Activated T-cell treated with anti-CD3 and anti-CD28 coated beads, Interleukin-2, amount 50 U/mL, for 24 hours (primary cell): Measurements from ENCODE around the gene TESK2.
"Not testable (repeated sequence)": the region's sequence is repeated elsewhere in the genome, so short reads cannot be mapped to it uniquely, and the experiment has no call there.

ENCODE experiments used
- DNase-seq: peaks from one replicate; pipeline ENCODE4 v3.0.0-alpha.2; 2020
- H3K27ac Mint-ChIP-seq: 2 replicates; pipeline ENCODE4 v1.8.0; 2020; ENCODE audit warnings: mild to moderate bottlenecking, mixed read lengths
- H3K27me3 Mint-ChIP-seq: 2 replicates; pipeline ENCODE4 v1.8.0; 2020; ENCODE audit warnings: mixed read lengths
- H3K36me3 Mint-ChIP-seq: 2 replicates; pipeline ENCODE4 v1.8.0; 2020; ENCODE audit warnings: low read depth, mixed read lengths
- H3K4me1 Mint-ChIP-seq: 2 replicates; pipeline ENCODE4 v1.8.0; 2020; ENCODE audit warnings: low read depth, mixed read lengths
- H3K4me3 Mint-ChIP-seq: 2 replicates; pipeline ENCODE4 v1.8.0; 2020; ENCODE audit warnings: mild to moderate bottlenecking, moderate library complexity, mixed read lengths
- H3K9me3 Mint-ChIP-seq: 2 replicates; pipeline ENCODE4 v1.8.0; 2020; ENCODE audit warnings: mixed read lengths

TESK2 gene, protein sequence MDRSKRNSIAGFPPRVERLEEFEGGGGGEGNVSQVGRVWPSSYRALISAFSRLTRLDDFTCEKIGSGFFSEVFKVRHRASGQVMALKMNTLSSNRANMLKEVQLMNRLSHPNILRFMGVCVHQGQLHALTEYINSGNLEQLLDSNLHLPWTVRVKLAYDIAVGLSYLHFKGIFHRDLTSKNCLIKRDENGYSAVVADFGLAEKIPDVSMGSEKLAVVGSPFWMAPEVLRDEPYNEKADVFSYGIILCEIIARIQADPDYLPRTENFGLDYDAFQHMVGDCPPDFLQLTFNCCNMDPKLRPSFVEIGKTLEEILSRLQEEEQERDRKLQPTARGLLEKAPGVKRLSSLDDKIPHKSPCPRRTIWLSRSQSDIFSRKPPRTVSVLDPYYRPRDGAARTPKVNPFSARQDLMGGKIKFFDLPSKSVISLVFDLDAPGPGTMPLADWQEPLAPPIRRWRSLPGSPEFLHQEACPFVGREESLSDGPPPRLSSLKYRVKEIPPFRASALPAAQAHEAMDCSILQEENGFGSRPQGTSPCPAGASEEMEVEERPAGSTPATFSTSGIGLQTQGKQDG

GRCh38 chr1:45490626-45491486 is at the start of gene TESK2:
TSS of gene TESK2 (minus strand) at chr1:45491163. CDS start at chr1:45457785, 33,378 bp downstream.
- Mint-ChIP-seq H3K27me3 (no peaks in the 10 kb centered on the region), H3K27ac (no peak within 1 kb of the TSS), H3K9me3 (no peaks in the 10 kb centered on the region), H3K4me1 (peaks cover 9% of the 10 kb centered on the region), H3K4me3 (no peak within 1 kb of the TSS), H3K36me3 (peaks cover 2% of the 10 kb centered on the region)
- peak; percentile 95 for DNase-seq

DNA sequence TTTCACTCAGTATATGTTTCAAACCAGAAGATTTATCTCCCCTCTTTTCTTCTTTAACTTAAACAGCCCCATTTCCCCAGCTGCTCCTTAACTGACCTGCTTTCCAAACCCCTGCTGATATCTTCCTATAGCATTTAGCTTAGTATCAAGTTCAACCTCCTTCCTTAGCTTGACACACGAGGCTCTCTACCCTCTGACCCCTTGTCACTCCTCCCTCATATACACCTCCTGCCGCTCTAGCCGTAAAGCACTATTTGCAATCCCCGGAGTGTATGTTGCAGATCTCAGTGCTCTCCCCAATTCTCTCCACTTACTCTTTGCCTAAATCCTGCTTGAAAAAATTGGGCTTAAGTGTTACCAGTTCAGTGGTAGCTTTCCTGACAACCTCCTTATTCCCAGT is 45.9 kb upstream of the TESK2 start:
- H3K4me3 Mint-ChIP-seq, result no peak overlapping the region
- no peaks in the 10 kb centered on the region for H3K36me3 Mint-ChIP-seq
- no peak for DNase-seq
- H3K4me1 Mint-ChIP-seq, result peaks cover 20% of the 10 kb centered on the region
- H3K27ac Mint-ChIP-seq, result no peak overlapping the region
- H3K27me3 Mint-ChIP-seq, result no peaks in the 10 kb centered on the region
- no peaks in the 10 kb centered on the region for H3K9me3 Mint-ChIP-seq

GRCh38 chr1:45535988-45536766 is 45.2 kb upstream of the TESK2 start:
- no peak for DNase-seq
- H3K4me1 Mint-ChIP-seq, result peaks cover 22% of the 10 kb centered on the region
- H3K9me3 Mint-ChIP-seq, result no peaks in the 10 kb centered on the region
- H3K36me3 Mint-ChIP-seq, result no peaks in the 10 kb centered on the region
- H3K27ac Mint-ChIP-seq, result peak overlapping the region; percentile 4
- no peaks in the 10 kb centered on the region for H3K27me3 Mint-ChIP-seq
- H3K4me3 Mint-ChIP-seq, result no peak overlapping the region

GRCh38 chr1:45531873-45532272 is 40.9 kb upstream of the TESK2 start:
- Mint-ChIP-seq H3K27me3 (no peaks in the 10 kb centered on the region), H3K36me3 (no peaks in the 10 kb centered on the region), H3K9me3 (no peaks in the 10 kb centered on the region), H3K4me3 (no peak overlapping the region), H3K4me1 (peaks cover 17% of the 10 kb centered on the region), H3K27ac (no peak overlapping the region)
- no peak for DNase-seq

- no peak overlapping the region for H3K4me3 Mint-ChIP-seq
- no peaks in the 10 kb centered on the region for H3K27me3 Mint-ChIP-seq
- no peak for DNase-seq
- H3K27ac Mint-ChIP-seq, result no peak overlapping the region
- no peaks in the 10 kb centered on the region for H3K36me3 Mint-ChIP-seq
- H3K9me3 Mint-ChIP-seq, result no peaks in the 10 kb centered on the region
- H3K4me1 Mint-ChIP-seq, result peaks cover 5% of the 10 kb centered on the region
Measured at GRCh38 chr1:45530632-45531135, 39.7 kb upstream of the TESK2 start.

GRCh38 chr1:45526135-45526644 is 35.2 kb upstream of the TESK2 start:
- Mint-ChIP-seq H3K27me3 (no peaks in the 10 kb centered on the region), H3K9me3 (no peaks in the 10 kb centered on the region), H3K4me3 (no peak overlapping the region), H3K36me3 (peaks cover 6% of the 10 kb centered on the region), H3K4me1 (peaks cover 22% of the 10 kb centered on the region), H3K27ac (no peak overlapping the region)
- no peak for DNase-seq

DNA sequence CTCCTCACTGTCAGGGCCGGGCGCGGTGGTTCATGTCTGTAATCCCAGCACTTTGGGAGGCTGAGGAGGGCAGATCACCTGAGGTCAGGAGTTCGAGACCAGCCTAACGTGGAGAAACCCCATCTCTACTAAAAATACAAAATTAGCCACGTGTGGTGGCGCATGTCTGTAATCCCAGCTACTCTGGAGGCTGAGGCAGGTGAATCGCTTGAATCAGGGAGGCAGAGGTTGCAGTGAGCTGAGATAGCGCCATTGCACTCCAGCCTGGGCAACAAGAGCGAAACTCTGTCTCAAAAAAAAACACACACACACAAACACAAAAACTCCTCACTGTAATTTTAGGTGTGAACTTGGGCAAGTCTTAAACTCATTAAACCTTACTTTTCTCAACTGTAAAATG is 33.0 kb upstream of the TESK2 start:
- H3K36me3 Mint-ChIP-seq, result peaks cover 27% of the 10 kb centered on the region

GRCh38 chr1:45523516-45523915 is 32.6 kb upstream of the TESK2 start:
- H3K27ac Mint-ChIP-seq, result peak overlapping the region; percentile 97
- H3K4me1 Mint-ChIP-seq, result peaks cover 39% of the 10 kb centered on the region
- H3K36me3 Mint-ChIP-seq, result peaks cover 31% of the 10 kb centered on the region
- H3K4me3 Mint-ChIP-seq, result peak overlapping the region; percentile 8
- DNase-seq, H3K27me3 Mint-ChIP-seq, H3K9me3 Mint-ChIP-seq: not testable (repeated sequence)

More for the DNA sequence above, 33.0 kb upstream of the TESK2 start:
- not testable (repeated sequence) for H3K27me3 Mint-ChIP-seq, H3K9me3 Mint-ChIP-seq, DNase-seq, H3K27ac Mint-ChIP-seq, H3K4me3 Mint-ChIP-seq
- H3K4me1 Mint-ChIP-seq, result peaks cover 35% of the 10 kb centered on the region

DNA sequence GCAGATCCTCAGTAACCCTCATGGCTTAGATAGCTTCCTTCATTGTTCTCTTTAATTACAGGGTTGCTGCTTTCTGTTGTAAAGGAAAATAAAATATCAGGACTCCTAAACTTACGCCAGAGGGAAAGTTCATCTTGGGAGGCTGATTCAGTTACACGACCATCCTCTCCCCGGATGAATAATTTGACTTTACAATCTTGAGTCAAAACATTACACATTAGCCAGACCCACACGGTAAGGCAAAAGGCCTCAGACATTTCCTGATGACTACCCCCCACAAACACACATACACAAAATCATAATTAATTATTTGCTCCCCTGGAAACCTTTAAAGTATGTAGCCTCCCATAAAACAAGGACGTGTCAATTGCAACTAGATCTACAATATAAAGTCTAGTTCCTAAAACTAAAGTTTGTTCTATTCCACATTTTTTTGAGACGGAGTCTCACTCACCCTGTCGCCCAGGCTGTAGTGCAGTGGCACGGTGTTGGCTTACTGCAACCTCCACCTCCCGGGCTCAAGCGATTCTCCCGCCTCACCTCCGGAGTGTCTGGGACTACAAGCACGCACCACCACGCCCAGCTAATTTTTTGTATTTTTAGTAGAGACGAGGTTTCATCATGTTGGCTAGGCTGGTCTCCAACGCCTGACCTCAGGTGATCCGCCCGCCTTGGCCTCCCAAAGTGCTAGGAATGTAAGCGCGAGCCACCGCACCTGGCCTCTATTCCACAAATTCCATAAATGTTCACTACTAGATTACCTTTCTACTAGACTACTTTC is 31.6 kb upstream of the TESK2 start:
- Mint-ChIP-seq H3K4me3 (peak overlapping the region; percentile 95), H3K27ac (peak overlapping the region; percentile 97), H3K27me3 (no peaks in the 10 kb centered on the region), H3K4me1 (peaks cover 41% of the 10 kb centered on the region), H3K36me3 (peaks cover 39% of the 10 kb centered on the region), H3K9me3 (no peaks in the 10 kb centered on the region)
- DNase-seq, result no peak

GRCh38 chr1:45521413-45522323 is 30.7 kb upstream of the TESK2 start, which contains the start of gene PRDX1:
TSS of gene PRDX1 (minus strand) at chr1:45521884. CDS start at chr1:45519043, 2,841 bp downstream.
- Mint-ChIP-seq H3K36me3 (peaks cover 47% of the 10 kb centered on the region), H3K4me1 (peaks cover 48% of the 10 kb centered on the region), H3K4me3 (peak within 1 kb of the TSS; percentile 95), H3K27ac (peak within 1 kb of the TSS; percentile 97), H3K9me3 (no peaks in the 10 kb centered on the region), H3K27me3 (no peaks in the 10 kb centered on the region)
- DNase-seq, result peak; percentile 99

GRCh38 chr1:45519774-45520173 is 28.8 kb upstream of the TESK2 start:
- H3K4me1 Mint-ChIP-seq, result peaks cover 60% of the 10 kb centered on the region
- not testable (repeated sequence) for DNase-seq

DNA sequence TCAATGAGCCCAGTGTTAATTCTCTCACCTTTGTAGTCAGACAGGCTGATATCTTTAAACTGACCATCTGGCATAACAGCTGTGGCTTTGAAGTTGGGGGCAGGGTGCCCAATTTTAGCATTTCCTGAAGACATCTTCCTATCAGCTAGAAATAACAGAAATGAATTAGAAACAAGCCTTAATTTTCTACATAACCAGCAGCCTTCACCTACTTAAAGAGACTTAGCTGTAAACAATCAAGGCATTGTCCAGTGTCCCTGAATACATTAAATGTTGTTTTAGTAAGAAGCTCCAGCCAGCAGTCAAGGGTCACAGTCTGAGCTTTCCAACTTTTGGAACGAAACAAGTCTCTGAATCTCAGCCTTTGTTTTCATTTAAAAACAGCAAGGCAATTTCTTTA is 27.9 kb upstream of the TESK2 start:
- Mint-ChIP-seq H3K9me3 (no peaks in the 10 kb centered on the region), H3K36me3 (peaks cover 75% of the 10 kb centered on the region), H3K4me3 (peak overlapping the region; percentile 95), H3K4me1 (peaks cover 62% of the 10 kb centered on the region), H3K27me3 (no peaks in the 10 kb centered on the region), H3K27ac (peak overlapping the region; percentile 89)
- no peak for DNase-seq

More at GRCh38 chr1:45519774-45520173, 28.8 kb upstream of the TESK2 start:
- Mint-ChIP-seq H3K36me3 (peaks cover 66% of the 10 kb centered on the region), H3K27ac (peak overlapping the region; percentile 89), H3K4me3 (peak overlapping the region; percentile 95)
- not testable (repeated sequence) for H3K9me3 Mint-ChIP-seq, H3K27me3 Mint-ChIP-seq
